ENCODE results near the gene PEAK1. TPM values are rescaled to one million over a fixed set of nuclear protein-coding genes. Genes with fewer than 3 reads are reported as not detected.

Gene PEAK1
- total RNA-seq, 1 donor from 2014 or later, result 75.2 TPM

- no peaks in the 10 kb centered on the region for H3K27me3 ChIP-seq (ENCODE audit: low read depth)
- H3K27ac ChIP-seq (replicated peaks), result peak overlapping the region; percentile 28
- H3K4me1 ChIP-seq, result peaks cover 72% of the 10 kb centered on the region
- no peak for TF ChIP-seq CTCF (IDR thresholded peaks at IDR 0.05; ENCODE audit: borderline replicate concordance)
- peaks cover 19% of the 10 kb centered on the region for H3K36me3 ChIP-seq
- intact Hi-C loops (cut with micrococcal nuclease), result no loop called here
- no peak for DNase-seq
- no peaks in the 10 kb centered on the region for H3K9me3 ChIP-seq (replicated peaks)
- H3K4me3 ChIP-seq, result no peak overlapping the region
Observed at GRCh38 chr15:77459031-77459430, 39.1 kb upstream of the PEAK1 start.

DNA sequence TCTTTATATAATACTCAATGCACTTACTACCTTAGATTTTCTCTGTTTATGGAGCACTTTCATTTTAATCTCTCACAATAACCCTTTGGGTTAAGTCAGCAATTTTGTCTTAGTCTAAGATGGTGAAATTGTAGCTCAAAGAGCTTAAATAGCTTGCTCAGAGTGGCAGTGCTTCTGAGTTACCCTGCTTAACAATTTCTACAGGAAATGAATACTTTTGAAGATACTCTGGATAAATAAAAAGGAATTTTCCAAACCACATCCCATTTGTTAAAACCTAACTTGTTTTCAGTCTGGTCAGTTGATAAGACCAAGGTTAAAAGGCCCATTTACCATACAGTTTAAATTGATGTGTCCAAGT, 38.0 kb upstream of the PEAK1 start:
- TF ChIP-seq CTCF (IDR thresholded peaks at IDR 0.05; ENCODE audit: borderline replicate concordance), result no peak
- intact Hi-C loops (cut with micrococcal nuclease), result no loop called here
- Histone ChIP-seq H3K27me3 (ENCODE audit: low read depth) (no peaks in the 10 kb centered on the region), H3K4me1 (peaks cover 70% of the 10 kb centered on the region), H3K27ac (replicated peaks) (peak overlapping the region; percentile 28), H3K36me3 (peaks cover 12% of the 10 kb centered on the region), H3K4me3 (no peak overlapping the region), H3K9me3 (replicated peaks) (no peaks in the 10 kb centered on the region)
- no peak for DNase-seq

GRCh38 chr15:77457191-77457904, 37.4 kb upstream of the PEAK1 start:
- peak overlapping the region; percentile 28 for H3K27ac ChIP-seq (replicated peaks)
- no peak for TF ChIP-seq CTCF (IDR thresholded peaks at IDR 0.05; ENCODE audit: borderline replicate concordance)
- intact Hi-C loops (cut with micrococcal nuclease), result no loop called here
- no peak for DNase-seq
- no peaks in the 10 kb centered on the region for H3K27me3 ChIP-seq (ENCODE audit: low read depth)
- H3K4me3 ChIP-seq, result no peak overlapping the region
- peaks cover 12% of the 10 kb centered on the region for H3K36me3 ChIP-seq
- peaks cover 65% of the 10 kb centered on the region for H3K4me1 ChIP-seq
- H3K9me3 ChIP-seq (replicated peaks), result no peaks in the 10 kb centered on the region

- intact Hi-C loops (cut with micrococcal nuclease), result no loop called here
- peaks cover 12% of the 10 kb centered on the region for H3K36me3 ChIP-seq
- DNase-seq, result no peak
- no peaks in the 10 kb centered on the region for H3K27me3 ChIP-seq (ENCODE audit: low read depth)
- H3K27ac ChIP-seq (replicated peaks), result peak overlapping the region; percentile 70
- peaks cover 59% of the 10 kb centered on the region for H3K4me1 ChIP-seq
- no peaks in the 10 kb centered on the region for H3K9me3 ChIP-seq (replicated peaks)
- no peak overlapping the region for H3K4me3 ChIP-seq
- TF ChIP-seq CTCF (IDR thresholded peaks at IDR 0.05; ENCODE audit: borderline replicate concordance), result no peak
Observed at GRCh38 chr15:77456746-77457145, 36.8 kb upstream of the PEAK1 start.

DNA sequence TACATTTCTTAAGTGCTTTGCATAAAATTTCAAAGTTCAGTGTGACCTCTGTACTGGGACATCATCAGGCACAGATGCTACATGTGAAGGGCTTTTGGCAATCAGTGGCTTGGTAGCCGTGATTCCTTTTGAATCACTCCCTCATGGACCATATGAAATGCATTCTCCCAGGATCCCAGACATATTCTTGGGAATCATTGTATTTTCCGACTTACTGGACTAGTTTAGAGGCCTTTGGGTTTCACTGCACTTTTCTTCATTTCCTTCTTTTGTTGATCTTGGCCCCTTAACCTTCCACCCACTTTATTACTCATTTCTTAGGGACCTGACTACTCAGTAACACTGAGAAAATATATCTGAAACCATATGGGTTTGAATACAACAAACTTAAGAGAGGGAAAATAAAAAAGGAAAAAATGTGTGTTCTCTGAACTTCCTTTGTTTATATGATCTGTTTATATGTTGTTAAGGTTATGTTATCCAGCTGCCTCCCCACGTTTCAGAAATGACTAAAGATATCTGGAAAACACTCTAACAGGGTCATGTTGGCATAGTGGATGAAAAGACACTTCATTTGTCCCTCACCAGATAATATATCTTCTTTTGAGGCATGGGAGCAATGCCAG, 35.9 kb upstream of the PEAK1 start:
- no peak for DNase-seq
- intact Hi-C loops (cut with micrococcal nuclease), result no loop called here
- Histone ChIP-seq H3K36me3 (peaks cover 12% of the 10 kb centered on the region), H3K27me3 (ENCODE audit: low read depth) (no peaks in the 10 kb centered on the region), H3K9me3 (replicated peaks) (no peaks in the 10 kb centered on the region), H3K4me1 (peaks cover 49% of the 10 kb centered on the region), H3K27ac (replicated peaks) (peak overlapping the region; percentile 70), H3K4me3 (no peak overlapping the region)
- no peak for TF ChIP-seq CTCF (IDR thresholded peaks at IDR 0.05; ENCODE audit: borderline replicate concordance)

Data from left ventricle myocardium inferior (tissue), 1 donor.